Thoracic aorta (tissue), 2 donors: ENCODE measurements around the gene RAPGEF2. TPM values are rescaled to one million over a fixed set of nuclear protein-coding genes. Genes with fewer than 3 reads are reported as not detected.

ENCODE experiments used
- ATAC-seq: fragments of 150-250 bp; one replicate; pipeline ENCODE4 v1.8.0; 2017; ENCODE audit warnings: low read depth; ENCODE audit not compliant: insufficient number of reproducible peaks, low FRiP score
- DNase-seq: peaks from one replicate; pipeline ENCODE4 v3.0.0-alpha.2; 2020; ENCODE audit warnings: low spot score
- H3K27ac ChIP-seq, 2 donors: fragments of 200-600 bp; sonication (generic); 1 replicate in 1 of 2; 2 replicates in 1 of 2; pipeline ENCODE4 v1.5.1; 2016; ENCODE audit warnings: mild to moderate bottlenecking in 2 of 2, moderate library complexity in 2 of 2
- H3K27me3 ChIP-seq: fragments of 200-600 bp; sonication (generic); replicated peaks from 2 replicates; pipeline ENCODE4 v1.6.0; 2016; ENCODE audit warnings: mild to moderate bottlenecking; ENCODE audit not compliant: insufficient read depth
- H3K36me3 ChIP-seq: fragments of 200-600 bp; sonication (generic); one replicate; pipeline ENCODE4 v1.5.1; 2016
- H3K4me1 ChIP-seq, 2 donors: fragments of 200-600 bp; sonication (generic); 1 replicate in 1 of 2; 2 replicates in 1 of 2; pipeline versions ENCODE4 v1.5.1 to v1.6.0; 2016; ENCODE audit warnings: low read depth in 2 of 2, mild to moderate bottlenecking in 1 of 2; ENCODE audit not compliant: control insufficient read depth in 1 of 2
- H3K4me3 ChIP-seq: fragments of 200-600 bp; sonication (generic); 2 replicates; pipeline ENCODE4 v1.5.1; 2016; ENCODE audit warnings: mild to moderate bottlenecking
- H3K9me3 ChIP-seq: fragments of 200-600 bp; sonication (generic); 2 replicates; pipeline ENCODE4 v1.5.1; 2016
- total RNA-seq, 2 donors: library from RNA; depleted of rRNA; stranded (reverse); fragments of >200 nt; gene quantifications; one replicate each; pipeline versions ENCODE4 v1.1.0 to v1.2.3, GENCODE V29; 2016
- TF ChIP-seq, protein P1 (sequence below): fragments of 200-600 bp; sonication (generic); IDR thresholded peaks from one replicate; pipeline ENCODE4 v1.5.1; 2019; ENCODE audit warnings: antibody characterized with exemption

The RAPGEF2 gene
- total RNA-seq, 2 donors from 2014 or later, result 63.0 to 63.6 TPM

DNA sequence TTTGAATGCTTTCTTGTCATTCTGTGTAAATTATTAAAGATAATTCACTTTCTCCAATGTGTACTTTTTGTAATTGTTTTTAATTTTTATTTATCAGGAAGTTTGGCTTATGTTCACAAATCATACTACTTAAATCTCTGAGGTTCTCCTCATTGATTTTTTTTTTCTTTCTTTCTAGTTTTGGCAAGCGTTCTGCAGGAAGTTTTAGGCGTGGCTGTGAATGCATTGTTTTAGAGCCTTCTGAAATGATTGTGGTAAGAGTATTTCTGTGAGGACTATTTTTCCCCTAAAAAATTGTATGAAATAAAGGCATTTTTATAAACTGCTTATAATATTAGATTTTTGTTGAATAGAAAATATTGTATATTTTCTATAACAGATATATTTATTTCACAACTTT lies 135.8 kb downstream of the RAPGEF2 start:
- Histone ChIP-seq H3K36me3 (no peaks in the 10 kb centered on the region), H3K4me1 (peaks cover 7 to 10% of the 10 kb centered on the region in 2 donors), H3K27ac (no peak overlapping the region), H3K27me3 (no peaks in the 10 kb centered on the region), H3K4me3 (no peak overlapping the region), H3K9me3 (no peaks in the 10 kb centered on the region)
- TF ChIP-seq, protein P1, sequence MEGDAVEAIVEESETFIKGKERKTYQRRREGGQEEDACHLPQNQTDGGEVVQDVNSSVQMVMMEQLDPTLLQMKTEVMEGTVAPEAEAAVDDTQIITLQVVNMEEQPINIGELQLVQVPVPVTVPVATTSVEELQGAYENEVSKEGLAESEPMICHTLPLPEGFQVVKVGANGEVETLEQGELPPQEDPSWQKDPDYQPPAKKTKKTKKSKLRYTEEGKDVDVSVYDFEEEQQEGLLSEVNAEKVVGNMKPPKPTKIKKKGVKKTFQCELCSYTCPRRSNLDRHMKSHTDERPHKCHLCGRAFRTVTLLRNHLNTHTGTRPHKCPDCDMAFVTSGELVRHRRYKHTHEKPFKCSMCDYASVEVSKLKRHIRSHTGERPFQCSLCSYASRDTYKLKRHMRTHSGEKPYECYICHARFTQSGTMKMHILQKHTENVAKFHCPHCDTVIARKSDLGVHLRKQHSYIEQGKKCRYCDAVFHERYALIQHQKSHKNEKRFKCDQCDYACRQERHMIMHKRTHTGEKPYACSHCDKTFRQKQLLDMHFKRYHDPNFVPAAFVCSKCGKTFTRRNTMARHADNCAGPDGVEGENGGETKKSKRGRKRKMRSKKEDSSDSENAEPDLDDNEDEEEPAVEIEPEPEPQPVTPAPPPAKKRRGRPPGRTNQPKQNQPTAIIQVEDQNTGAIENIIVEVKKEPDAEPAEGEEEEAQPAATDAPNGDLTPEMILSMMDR, result no peak
- ATAC-seq (no peak), DNase-seq (no peak)

- Histone ChIP-seq H3K27me3 (no peaks in the 10 kb centered on the region), H3K4me3 (no peak overlapping the region), H3K9me3 (no peaks in the 10 kb centered on the region), H3K4me1 (peaks cover 7 to 10% of the 10 kb centered on the region in 2 donors), H3K27ac (no peak overlapping the region), H3K36me3 (no peaks in the 10 kb centered on the region)
- DNase-seq (no peak), ATAC-seq (no peak)
- TF ChIP-seq, protein P1, result no peak
Measured at GRCh38 chr4:159239629-159240028, 136.8 kb downstream of the RAPGEF2 start.

- ATAC-seq, result no peak
- H3K27ac ChIP-seq, result peak overlapping the region in 1 of 2 donors; percentile 65
- H3K9me3 ChIP-seq, result no peaks in the 10 kb centered on the region
- no peaks in the 10 kb centered on the region for H3K36me3 ChIP-seq
- no peaks in the 10 kb centered on the region for H3K27me3 ChIP-seq
- peaks cover 7 to 10% of the 10 kb centered on the region in 2 donors for H3K4me1 ChIP-seq
- DNase-seq, result no peak
- H3K4me3 ChIP-seq, result peak overlapping the region; percentile 56
- TF ChIP-seq, protein P1, result no peak
Measured at GRCh38 chr4:159240046-159240445, 137.2 kb downstream of the RAPGEF2 start.

DNA sequence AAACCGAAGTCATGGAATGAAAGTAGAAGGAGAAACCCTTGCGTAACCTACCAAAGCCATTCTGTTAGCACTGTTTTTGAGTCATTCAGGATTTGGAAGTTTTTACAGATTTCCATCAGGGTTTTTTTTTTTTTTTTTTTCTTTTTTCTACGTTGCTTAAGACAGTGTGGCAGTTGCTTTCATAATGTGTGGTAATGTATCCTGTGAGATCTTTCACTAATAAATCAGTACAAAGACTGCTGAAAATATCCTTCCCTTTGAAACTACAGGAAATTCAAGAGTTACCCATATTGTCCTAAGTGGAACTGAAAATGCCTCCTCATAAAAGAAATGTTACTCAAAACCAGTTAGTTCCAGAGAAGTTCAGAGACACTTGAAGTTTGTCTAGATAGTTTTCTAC lies 137.8 kb downstream of the RAPGEF2 start:
- TF ChIP-seq, protein P1, result no peak
- Histone ChIP-seq H3K27ac (peak overlapping the region in 1 of 2 donors; percentile 65), H3K27me3 (no peaks in the 10 kb centered on the region), H3K36me3 (no peaks in the 10 kb centered on the region), H3K9me3 (no peaks in the 10 kb centered on the region), H3K4me3 (peak overlapping the region; percentile 56), H3K4me1 (peaks cover 7 to 10% of the 10 kb centered on the region in 2 donors)
- peak; percentile 52 for ATAC-seq
- DNase-seq, result no peak

- H3K9me3 ChIP-seq, result no peaks in the 10 kb centered on the region
- TF ChIP-seq, protein P1, result no peak
- H3K4me1 ChIP-seq, result peaks cover 7 to 10% of the 10 kb centered on the region in 2 donors
- no peak for ATAC-seq
- H3K27me3 ChIP-seq, result no peaks in the 10 kb centered on the region
- H3K4me3 ChIP-seq, result no peak overlapping the region
- H3K27ac ChIP-seq, result no peak overlapping the region
- no peak for DNase-seq
- no peaks in the 10 kb centered on the region for H3K36me3 ChIP-seq
Measured at GRCh38 chr4:159242427-159242826, 139.5 kb downstream of the RAPGEF2 start.
